Embryonic facial prominence (tissue), 1 donor: ENCODE measurements around the gene SQSTM1.

ENCODE experiments used
- DNase-seq: peaks from one replicate; pipeline ENCODE4 v3.0.0-alpha.2; 2016; ENCODE audit errors: extremely low spot score

SQSTM1 gene

DNA sequence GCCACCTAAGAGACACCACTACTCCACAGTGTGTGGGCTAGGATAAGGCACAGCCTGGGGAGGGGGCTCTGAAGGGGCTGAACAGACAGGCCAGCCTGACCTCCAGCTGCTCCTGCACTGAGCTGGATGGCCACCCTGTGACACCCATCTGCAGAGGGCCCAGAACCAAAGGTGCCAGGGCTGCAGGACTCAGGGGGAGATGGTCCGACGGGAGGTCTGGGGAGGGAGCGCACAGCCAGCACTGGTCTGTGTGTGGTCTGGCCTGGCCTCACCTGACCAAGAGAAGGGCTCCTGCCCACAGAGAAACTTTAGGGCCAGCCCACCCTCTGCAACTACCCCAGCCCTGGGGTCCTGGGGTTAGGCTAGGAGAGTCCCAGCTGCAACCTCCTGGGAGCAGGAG, 26.1 kb upstream of the SQSTM1 start:
- DNase-seq = no peak

DNA sequence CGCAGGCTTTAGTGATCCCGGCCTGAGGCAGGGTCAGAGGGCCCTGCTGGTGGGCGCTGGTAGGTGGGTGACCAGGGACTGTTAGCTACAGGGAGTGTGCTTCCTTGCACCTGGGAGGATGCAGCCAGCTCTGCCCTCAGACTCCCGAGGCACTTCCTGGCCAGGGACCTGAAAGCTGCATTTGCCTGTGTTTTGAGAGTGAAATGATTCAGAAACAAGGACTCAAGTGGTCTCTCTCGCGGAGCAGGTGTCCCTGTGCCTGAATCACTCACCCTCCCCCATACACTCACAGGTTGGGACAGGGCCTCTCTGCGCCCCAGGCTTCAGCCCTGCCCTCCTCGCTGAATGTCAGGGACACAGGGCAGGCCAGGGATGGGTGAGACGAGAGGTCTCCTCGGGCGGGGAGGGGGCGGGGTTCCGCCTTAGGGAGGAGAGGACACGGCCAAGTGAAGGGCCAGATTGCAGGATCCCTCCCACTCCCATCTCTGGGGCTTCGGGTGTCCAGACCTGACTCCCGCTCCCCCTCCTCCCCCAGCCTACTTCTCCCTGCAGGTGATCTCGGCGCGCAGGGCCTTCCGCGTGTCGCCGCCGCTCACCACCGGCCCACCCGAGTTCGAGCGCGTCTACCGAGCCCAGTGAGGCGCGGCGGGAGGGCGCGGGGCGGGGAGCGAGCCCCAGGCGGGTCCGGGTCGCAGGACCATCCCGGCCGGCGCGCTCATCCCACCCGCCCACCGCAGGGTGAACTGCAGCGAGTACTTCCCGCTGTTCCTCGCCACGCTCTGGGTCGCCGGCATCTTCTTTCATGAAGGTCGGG, 25.4 kb upstream of the SQSTM1 start:
- no peak for DNase-seq

DNA sequence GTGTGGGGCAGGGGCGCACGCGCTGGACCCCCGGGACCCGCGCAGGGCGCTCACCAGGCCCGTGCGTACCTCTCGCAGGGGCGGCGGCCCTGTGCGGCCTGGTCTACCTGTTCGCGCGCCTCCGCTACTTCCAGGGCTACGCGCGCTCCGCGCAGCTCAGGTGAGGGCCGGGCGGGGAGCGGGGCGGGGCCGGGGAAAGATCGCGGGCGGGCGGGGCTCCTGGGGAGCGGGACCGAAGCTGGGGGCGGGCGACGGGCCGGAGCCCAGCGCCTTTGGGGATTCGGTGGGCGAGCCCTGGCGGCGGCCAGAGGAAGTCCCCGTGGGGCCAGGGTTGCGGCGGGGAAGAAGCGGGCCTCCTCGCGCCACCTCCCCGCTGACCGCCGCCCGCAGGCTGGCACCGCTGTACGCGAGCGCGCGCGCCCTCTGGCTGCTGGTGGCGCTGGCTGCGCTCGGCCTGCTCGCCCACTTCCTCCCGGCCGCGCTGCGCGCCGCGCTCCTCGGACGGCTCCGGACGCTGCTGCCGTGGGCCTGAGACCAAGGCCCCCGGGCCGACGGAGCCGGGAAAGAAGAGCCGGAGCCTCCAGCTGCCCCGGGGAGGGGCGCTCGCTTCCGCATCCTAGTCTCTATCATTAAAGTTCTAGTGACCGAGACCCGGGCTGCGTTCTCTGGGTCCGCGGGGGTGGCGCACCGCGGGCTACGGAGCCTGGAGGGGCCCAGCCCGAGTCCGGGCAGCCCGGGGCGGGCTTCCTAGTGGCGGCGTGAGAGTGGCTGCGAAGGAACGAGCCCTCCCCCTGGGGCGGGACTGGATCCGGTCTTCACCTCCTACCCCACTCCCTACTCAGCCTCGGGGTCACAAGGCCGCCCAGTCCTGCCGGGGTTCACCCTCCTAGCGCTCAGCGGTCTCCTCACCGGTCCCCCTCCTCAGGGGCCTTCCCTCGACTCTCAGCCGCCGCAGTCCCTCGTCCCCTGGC, 24.6 kb upstream of the SQSTM1 start:
- DNase-seq = no peak

DNA sequence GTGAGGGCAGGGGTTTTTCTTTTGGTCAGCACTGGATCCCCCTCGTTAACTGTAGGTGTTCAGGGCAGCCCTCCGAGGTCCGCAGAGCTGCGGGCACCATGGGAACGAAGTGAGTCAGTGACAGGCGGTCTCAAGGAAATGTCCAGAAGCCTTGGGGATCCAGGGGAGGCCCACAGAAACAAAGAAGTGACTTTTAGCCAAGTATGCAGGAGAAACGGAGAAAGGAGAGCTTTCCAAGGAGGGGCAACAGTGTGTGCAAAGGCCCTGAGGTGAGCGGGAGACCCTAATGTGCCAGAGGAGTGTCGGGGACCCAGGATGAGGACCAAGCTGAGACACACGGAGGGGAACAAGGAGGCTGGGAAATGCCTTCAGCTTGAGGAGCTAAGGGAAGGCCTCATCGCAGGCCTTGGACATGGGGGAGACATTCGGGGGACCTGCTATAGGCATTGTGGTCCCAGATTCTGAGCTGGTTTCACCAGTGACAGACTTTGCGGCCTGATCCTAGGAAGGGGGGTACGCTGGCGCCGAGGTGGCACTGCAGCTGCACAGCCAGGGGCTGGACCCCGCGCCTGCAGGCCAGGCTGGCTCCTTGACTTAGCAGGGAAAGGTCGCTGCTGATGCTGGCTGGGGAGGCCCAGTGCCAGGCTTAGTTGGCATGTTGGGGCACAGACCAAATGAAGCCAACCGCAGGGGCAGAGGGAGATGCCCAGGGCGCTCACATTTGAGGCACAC, 23.7 kb upstream of the SQSTM1 start:
- no peak for DNase-seq

DNA sequence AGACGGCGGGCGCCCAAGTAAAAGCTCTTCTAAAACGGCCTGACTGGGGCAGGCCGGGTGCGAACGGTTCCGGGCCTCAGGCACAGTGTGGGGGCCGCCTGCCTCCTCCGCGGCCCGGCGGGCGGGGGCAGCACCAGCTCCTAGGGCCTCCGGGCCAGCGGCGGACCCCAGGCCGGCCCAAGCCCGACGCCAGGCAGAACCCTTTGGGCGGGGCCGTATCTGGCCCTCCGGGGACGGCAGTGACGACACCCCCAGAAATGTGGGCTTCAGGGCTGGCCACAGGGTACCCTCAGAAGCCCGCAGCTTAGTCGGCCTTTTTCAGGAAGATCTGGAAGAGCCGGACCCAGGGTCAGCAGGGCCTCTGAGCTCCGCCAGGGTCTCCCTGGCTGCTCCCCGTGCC, 23.0 kb upstream of the SQSTM1 start:
- no peak for DNase-seq

DNA sequence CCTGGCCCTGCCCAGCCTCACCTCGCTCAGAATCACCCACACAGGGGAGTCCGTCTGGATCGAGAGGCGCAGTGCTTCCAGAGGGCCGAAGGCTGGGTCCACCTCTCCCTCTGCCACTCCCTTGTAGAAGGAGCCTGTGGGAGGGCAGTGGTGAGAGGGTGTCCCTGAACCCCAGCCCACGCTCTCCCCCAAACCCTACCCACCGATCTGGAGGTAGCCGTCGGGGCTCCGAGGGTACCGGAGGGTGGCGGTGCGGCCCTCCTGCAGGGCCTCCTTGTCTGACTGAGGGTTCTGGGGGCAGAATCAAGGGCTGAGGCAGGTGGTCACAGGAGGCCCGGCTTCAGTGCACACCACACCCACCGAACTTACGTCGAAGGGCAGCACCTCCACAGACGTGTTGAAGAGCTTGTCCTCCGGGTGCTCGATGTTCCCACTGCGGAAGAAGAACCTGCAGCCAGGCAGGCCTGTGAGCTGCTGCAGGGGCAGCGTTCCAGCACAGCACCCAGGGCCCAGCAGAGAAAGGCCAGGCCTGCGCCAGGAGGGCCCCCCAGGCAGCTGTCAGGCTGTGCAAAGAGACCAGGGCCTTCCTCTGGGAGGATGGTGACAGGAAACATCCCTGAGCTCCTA, 22.4 kb upstream of the SQSTM1 start:
- DNase-seq = no peak

DNA sequence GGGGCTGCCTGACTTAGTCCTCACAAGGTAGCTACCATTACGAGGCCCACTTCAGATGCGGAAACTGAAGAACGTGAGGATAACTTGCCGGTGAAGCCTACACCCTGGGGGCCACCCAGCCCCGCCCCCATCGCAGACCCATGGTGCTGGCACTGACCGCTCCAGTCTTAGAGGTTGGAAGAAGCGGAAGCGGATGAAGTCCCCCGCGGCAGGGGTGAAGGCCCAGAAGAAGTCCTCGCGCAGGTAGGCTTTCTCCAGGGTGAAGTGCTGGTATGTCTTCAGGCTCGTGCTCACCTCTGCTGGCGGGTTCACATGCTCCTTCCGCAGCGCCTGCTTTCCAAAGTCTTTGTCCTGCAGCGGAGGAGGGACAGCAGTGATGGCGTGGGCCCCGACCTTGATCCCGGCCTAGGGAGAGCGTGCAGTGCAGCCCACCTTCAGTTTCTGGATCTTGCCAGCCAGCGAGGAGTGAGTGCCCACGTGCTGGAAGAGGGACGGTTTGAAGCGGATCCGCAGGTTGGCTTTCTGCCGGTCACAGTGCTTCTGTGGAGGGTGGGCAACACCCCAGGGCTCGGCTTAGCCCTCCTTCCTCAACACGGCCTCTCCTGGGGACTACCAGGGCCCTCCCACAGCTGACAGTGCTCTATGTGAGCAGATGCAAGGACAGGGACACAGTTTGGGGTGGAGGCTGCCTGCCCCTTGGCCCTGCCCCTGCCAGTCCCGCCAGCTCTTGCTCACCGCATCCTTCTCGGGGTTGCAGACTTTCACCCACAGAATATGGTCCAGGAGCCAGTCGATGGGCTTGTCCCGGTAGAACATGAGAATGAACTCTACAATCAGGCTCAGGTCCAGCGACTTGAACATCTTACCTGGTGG, 21.7 kb upstream of the SQSTM1 start:
- no peak for DNase-seq

DNA sequence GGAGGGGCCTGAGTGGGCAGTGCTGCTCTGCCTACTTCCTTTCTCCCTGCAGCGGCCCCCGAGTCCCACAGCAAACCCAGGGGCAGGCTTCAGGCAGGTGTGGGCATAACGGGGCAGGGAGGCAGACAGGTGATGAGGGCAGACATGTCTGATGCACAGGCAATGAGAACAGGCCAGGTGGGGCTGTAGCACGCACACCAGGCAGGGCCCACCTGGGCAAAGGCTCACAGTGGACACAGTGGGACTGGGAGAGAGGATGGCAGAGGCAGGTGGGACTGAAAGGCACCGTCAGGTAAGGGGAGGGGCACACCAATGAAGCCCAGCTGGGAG, 21.1 kb upstream of the SQSTM1 start:
- no peak for DNase-seq

DNA sequence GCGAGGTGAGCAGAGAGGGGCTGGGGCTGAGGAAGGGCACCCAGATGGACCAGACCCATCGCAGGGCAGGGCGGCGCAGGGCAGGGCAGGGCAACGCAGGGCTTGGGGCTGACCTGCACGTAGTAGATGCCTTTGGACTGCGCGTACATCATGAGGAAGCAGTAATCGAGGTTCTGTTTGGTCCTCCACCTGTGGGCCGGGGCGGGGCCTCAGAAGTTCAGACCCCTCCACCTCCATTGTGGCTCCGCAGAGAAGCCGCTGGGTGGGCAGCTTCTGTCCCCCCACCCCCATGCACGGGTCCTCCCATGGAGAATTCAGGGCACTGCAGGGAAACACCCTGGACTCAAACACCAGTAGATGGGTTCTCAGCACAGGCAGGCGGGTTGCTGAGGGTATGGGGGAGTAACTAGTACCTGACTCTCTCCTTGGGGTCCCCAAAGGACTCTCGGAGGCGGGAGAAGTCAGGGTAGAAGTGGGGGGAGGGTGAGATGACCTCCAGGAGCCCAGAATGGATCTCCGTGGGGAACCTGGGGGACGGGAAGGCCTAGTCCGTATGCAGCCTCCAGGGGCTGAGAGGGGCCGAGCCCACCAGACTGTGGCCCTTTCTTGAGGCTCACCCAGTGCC, 20.5 kb upstream of the SQSTM1 start:
- no peak for DNase-seq

DNA sequence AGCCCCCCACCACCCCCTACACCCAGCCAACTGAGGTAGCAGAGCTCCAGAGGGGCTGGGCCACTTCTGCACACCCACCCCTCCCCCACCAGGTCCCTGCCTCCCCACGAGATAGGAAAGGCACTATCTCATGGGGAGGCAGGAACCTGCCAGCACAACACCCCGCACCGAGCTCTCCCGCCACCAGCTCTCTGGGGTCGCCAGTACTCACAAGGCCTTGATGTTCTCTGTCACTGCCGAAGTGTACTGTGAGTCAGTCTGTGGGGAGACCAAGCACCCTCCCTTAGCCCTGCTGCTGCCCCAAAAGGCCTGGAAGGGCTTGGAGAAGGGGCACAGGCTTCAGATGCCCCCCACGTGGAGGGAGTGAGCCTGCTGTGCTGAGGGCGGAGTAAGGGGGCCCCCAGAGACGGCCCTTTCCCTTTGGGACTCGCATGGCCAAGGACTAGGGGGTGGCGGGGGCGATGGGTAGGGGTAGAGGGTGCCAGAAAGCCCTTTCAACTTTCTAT, 20.0 kb upstream of the SQSTM1 start:
- no peak for DNase-seq

DNA sequence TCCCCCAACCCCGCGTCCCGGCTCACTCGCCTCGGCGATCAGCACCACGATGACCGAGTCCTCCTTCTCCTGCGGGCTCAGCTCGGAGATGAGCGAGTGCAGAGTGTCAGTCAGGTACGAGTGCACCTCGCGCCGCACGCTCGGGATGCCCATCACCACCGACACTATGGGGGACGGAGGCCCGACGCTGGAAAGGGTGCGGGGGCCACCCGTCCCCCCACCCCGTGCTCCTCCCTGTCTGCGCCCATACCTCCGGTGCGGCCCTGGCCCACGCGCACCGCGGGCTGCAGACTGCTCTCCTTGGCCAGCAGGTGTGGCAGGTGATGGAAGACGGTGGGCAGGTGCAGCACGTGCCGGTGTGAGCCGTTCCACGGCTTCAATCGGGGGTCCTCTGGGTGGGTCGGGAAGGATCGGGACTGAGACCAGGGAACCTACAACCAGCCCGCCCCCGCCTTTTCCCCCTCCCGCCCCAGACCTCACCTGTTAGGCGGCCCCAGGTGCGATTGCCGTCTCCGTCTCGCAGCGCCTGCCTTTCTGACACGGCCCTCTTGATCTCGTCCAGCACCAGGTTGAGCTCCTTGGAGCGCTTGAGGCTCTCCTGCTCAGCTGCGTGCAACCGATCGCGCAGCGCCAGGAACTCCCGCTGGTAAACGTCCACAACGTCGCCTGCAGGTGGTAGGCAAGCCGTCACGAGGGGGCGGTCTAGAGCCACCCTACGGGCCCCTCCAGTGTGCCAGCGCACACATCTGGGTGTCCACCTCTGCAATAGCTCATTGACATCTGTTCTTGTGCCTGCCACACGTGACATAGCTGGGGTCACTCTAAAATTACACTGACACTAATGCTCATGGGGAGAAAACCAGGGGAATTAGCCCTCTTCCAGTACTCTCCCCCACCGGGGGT, 19.1 kb upstream of the SQSTM1 start:
- no peak for DNase-seq

DNA sequence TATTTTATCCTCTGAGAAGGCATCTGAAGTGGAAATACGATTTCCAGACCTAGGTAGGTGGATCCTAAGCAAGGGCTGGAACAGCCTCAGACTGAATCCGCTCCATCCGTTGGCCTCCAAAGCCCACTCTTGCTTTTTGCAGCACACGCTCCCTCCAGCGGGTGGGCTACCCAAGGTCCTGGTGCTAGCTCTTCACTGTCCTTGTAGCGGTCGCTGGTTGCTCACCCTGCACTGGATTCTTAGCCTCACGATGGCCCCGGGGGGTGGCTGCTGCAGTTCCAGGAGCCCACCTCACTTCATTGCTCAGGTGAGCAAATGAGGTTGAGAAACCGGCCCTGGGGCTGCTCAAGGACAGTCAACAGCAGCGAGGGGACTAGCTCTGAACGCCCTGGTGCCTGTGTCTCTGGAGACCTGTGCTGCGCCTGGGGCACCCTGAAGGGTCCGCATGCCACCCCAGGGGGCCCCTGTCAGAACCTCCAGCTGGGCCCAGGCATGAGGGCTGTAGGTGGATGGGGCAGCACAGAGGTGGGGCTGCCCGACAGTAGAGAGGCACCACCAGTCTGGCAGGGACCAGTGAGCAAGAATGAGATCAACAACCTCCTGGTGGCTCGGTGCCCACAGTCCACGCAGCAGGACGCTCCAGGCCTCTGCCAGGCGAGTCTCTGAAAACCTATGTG, 18.4 kb upstream of the SQSTM1 start:
- no peak for DNase-seq

DNA sequence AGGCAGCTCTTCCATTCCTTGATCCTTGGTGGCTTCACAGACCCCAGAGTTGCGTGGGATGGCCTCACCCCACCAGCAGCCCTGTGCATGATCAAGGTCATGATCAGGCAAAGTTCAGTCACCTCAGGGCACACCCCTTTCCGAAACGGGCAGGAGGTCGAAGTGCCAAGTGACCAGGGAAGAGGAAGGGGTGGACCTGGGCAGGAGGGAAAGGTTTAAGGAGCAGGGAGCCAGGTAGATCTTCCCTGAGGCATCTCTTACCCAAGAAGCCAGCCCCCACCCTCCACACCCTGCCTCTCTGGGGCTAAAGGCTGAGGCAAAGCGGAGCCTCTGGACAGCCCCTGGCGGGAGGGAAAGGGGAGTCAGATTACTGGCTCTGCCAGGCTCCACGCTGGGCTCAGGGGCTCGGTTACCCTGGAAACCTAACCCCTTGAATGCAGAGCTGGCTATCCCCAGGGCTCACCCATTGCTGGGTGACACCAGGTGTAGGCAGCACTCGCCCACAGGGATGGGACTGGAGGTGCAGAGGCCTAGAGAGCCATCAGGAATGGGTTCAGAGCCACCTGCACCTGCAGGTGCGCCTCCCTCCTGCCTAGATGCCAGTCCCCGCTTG, 17.6 kb upstream of the SQSTM1 start:
- no peak for DNase-seq

DNA sequence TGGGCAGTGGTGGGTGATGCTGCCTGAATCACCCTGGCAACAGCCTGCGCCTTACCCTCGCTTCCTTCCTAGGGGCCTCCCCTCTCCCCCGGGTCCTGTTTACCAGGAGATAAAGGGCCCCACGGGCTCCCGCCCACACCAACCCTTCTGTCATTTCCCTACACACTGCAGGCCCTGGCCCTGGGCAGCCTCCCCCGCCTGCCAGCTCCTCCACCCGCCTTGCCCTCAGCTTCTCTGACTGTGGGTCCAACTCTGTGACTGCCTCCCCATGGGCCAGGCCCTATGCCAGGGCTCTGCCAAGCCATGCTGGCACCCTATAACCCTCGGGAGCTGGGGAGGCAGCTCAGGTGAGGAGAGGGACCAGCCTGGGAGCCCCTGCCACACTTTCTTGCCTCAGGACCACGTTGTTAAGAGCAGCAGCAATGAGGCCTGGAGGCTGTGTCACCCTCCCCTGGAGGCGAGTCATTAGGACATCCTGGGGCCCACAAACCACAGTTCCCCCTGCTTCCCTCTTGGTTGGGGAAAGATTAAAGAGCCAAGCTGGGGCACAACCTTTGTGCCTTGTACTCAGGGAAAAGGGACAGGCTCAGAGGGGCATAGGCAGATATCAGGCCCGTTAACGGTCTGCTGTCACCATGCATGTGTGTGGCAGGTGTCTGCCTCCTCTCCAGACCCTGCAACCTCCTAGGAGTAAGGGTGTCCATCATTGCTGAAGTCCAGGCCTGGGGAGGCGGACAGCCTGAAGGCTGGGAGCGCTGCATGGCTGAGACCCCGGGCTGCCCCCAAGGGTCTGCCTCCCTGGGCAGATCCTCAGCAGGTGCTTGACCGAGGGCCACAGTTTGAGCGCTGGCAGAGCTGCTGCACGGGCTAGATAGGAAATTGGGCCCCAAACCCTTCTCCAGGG, 16.8 kb upstream of the SQSTM1 start:
- DNase-seq = no peak

DNA sequence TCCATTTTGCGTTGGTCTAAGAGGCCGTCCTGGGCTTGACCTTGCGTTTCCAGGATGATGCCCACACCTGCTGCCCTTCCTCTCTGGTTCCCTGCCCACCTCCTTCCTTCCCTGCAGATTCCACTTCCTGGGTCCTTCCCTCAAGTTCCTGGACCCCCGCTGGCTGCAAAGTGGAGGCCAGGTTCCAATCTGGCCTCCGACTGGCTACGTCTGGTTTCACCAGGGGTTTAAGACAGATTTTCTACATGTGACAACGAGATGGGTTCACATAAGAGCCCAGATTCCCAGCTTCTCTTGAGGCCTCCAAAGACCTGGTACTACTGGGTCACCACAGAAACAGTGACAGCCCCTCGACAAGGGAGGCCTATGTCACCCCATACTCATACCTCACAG, 16.2 kb upstream of the SQSTM1 start:
- no peak for DNase-seq

DNA sequence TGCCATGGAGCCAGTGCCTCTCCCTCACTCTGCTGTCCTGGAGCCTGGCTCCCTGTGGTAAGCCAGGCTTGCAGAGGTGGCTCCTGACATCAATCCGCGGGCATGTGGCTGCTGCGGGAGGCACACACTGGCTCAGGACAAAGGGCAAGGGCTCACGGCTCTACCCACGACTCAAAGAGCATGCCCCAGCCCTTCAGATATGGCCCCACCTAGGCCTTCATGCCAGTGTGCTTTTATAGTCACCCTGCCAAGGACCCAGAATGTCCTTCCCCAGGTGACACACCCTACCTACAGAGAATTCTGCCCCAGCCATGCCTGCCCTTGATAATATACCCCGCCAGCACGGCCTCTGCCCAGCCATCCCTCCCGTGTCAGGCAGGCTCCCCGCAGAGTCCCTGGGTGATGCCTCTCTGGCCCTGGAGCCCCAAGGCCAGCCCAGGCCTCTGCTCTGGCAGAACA, 15.6 kb upstream of the SQSTM1 start:
- no peak for DNase-seq
